HT-29 (cell line): ENCODE results near the gene MLLT3. TPM values are rescaled to one million over a fixed set of nuclear protein-coding genes. Genes with fewer than 3 reads are reported as not detected.

Experiments used
- DNase-seq: peaks from one replicate; pipeline ENCODE4 v3.0.0-alpha.2; 2015; ENCODE audit warnings: low spot score
- total RNA-seq: library from RNA; depleted of rRNA; stranded (reverse); fragments of >200 nt; shearing (Covaris generic); gene quantifications from 2 replicates; pipeline ENCODE4 v1.2.3, GENCODE V29; 2014

MLLT3 gene
- total RNA-seq, 1 experiment from 2014 or later: 20.2 TPM

GRCh38 chr9:20349568-20349967 is 272.7 kb downstream of the MLLT3 start:
- DNase-seq: no peak

GRCh38 chr9:20343325-20343724 is 279.0 kb downstream of the MLLT3 start:
- DNase-seq: no peak

- no peak for DNase-seq
Measured at GRCh38 chr9:20340511-20340861, 281.8 kb downstream of the MLLT3 start.

GRCh38 chr9:20335668-20336332 is 286.5 kb downstream of the MLLT3 start:
- DNase-seq: no peak

- DNase-seq: no peak
Measured at GRCh38 chr9:20333991-20334390, 288.3 kb downstream of the MLLT3 start.

- no peak for DNase-seq
Measured at GRCh38 chr9:20331095-20331685, 291.1 kb downstream of the MLLT3 start.

GRCh38 chr9:20330688-20331087 is 291.6 kb downstream of the MLLT3 start:
- DNase-seq: no peak

- no peak for DNase-seq
Measured at GRCh38 chr9:20326516-20326915, 295.8 kb downstream of the MLLT3 start.

GRCh38 chr9:20325008-20325407 is 297.3 kb downstream of the MLLT3 start:
- no peak for DNase-seq

- no peak for DNase-seq
Measured at GRCh38 chr9:20322212-20322611, 300.1 kb downstream of the MLLT3 start.

GRCh38 chr9:20321423-20322082 is 300.7 kb downstream of the MLLT3 start:
- no peak for DNase-seq

- DNase-seq: no peak
Measured at GRCh38 chr9:20320921-20321320, 301.4 kb downstream of the MLLT3 start.

GRCh38 chr9:20319641-20320337 is 302.5 kb downstream of the MLLT3 start:
- no peak for DNase-seq

- no peak for DNase-seq
Measured at GRCh38 chr9:20319241-20319640, 303.1 kb downstream of the MLLT3 start.

GRCh38 chr9:20317701-20318100 is 304.6 kb downstream of the MLLT3 start:
- DNase-seq: no peak

GRCh38 chr9:20316372-20316771 is 305.9 kb downstream of the MLLT3 start:
- DNase-seq: no peak

GRCh38 chr9:20315677-20316076 is 306.6 kb downstream of the MLLT3 start:
- no peak for DNase-seq

- DNase-seq: no peak
Measured at GRCh38 chr9:20314981-20315380, 307.3 kb downstream of the MLLT3 start.

GRCh38 chr9:20313415-20313814 is 308.9 kb downstream of the MLLT3 start:
- no peak for DNase-seq

- peak; percentile 39 for DNase-seq
Measured at GRCh38 chr9:20312732-20313131, 309.6 kb downstream of the MLLT3 start.

GRCh38 chr9:20310024-20310423 is 312.3 kb downstream of the MLLT3 start:
- DNase-seq: peak; percentile 16

- DNase-seq: no peak
Measured at GRCh38 chr9:20309124-20309523, 313.2 kb downstream of the MLLT3 start.

GRCh38 chr9:20307621-20308020 is 314.7 kb downstream of the MLLT3 start:
- DNase-seq: no peak
